OCI-LY7 (cell line): ENCODE data around the gene DIS3L. TPM values are rescaled to one million over a fixed set of nuclear protein-coding genes. Genes with fewer than 3 reads are reported as not detected.

Source experiments
- BruUV-seq: library from RNA; stranded (reverse); fragments of 400-500 nt; replicated peaks from 2 replicates; lab custom pipeline; 2021; lab: Mats Ljungman, UMichigan
- CTCF ChIA-PET: fragments of 300-600 bp; sonication (Branson Sonifier 250); formaldehyde crosslinking; loops from one replicate; lab custom pipeline; 2022; ENCODE audit warnings: antibody characterized with exemption; ENCODE audit not compliant: unreplicated experiment; lab: Charles Lee
- POLR2A ChIA-PET: fragments of 300-600 bp; sonication (Branson Sonifier 250); formaldehyde crosslinking; loops from one replicate; lab custom pipeline; 2022; ENCODE audit warnings: antibody characterized with exemption; lab: Charles Lee
- DNase-seq: peaks from one replicate; pipeline ENCODE4 v3.0.0-alpha.2; 2015; ENCODE audit warnings: low spot score
- H2AFZ ChIP-seq: fragments of 200-600 bp; sonication (generic), shearing (Covaris generic); 2 replicates; pipeline ENCODE4 v1.6.1; 2014; ENCODE audit warnings: mild to moderate bottlenecking, antibody characterized with exemption, low read length, moderate library complexity
- H3K27ac ChIP-seq: fragments of 200-600 bp; sonication (generic); 2 replicates; pipeline ENCODE4 v1.5.1; 2014; ENCODE audit warnings: mixed run types, low read depth, mild to moderate bottlenecking, moderate library complexity, low read length, inconsistent platforms; ENCODE audit not compliant: poor library complexity, severe bottlenecking
- H3K36me3 ChIP-seq: fragments of 200-600 bp; sonication (generic); 2 replicates; pipeline ENCODE4 v1.6.1; 2014; ENCODE audit warnings: mild to moderate bottlenecking, antibody characterized with exemption, low read length, moderate library complexity, mixed read lengths; ENCODE audit not compliant: insufficient read depth
- H3K4me1 ChIP-seq: fragments of 200-600 bp; sonication (generic); 2 replicates; pipeline ENCODE4 v1.5.1; 2014; ENCODE audit warnings: mild to moderate bottlenecking, low read length; ENCODE audit not compliant: insufficient read depth, poor library complexity, severe bottlenecking
- H3K4me2 ChIP-seq: fragments of 200-600 bp; sonication (generic); 2 replicates; pipeline ENCODE4 v1.6.1; 2014; ENCODE audit warnings: mild to moderate bottlenecking, low read length
- H3K4me3 ChIP-seq: fragments of 200-600 bp; sonication (generic); 2 replicates; pipeline ENCODE4 v1.5.1; 2014; ENCODE audit warnings: mild to moderate bottlenecking, low read depth, low read length; ENCODE audit not compliant: poor library complexity, severe bottlenecking
- H3K79me2 ChIP-seq: fragments of 200-600 bp; sonication (generic); 2 replicates; pipeline ENCODE4 v1.6.1; 2016; ENCODE audit warnings: low read depth, mild to moderate bottlenecking, low read length, moderate library complexity, mixed read lengths; ENCODE audit not compliant: insufficient read depth
- H3K9me2 ChIP-seq: fragments of 200-600 bp; sonication (generic); 2 replicates; pipeline ENCODE4 v1.6.1; 2016; ENCODE audit warnings: mild to moderate bottlenecking, low read length, mixed read lengths; ENCODE audit not compliant: insufficient read depth
- H3K9me3 ChIP-seq: fragments of 200-600 bp; sonication (generic); 2 replicates; pipeline ENCODE4 v1.6.1; 2014; ENCODE audit warnings: mild to moderate bottlenecking, mixed run types, low read length, mixed read lengths
- H4K20me1 ChIP-seq: fragments of 200-600 bp; sonication (generic); 2 replicates; pipeline ENCODE4 v1.6.1; 2014; ENCODE audit warnings: mild to moderate bottlenecking, antibody characterized with exemption, low read length, moderate library complexity, mixed read lengths; ENCODE audit not compliant: insufficient read depth
- EZH2phosphoT487 ChIP-seq: fragments of 200-600 bp; sonication (generic); IDR thresholded peaks from 2 replicates; pipeline ENCODE4 v1.6.1; 2018; ENCODE audit warnings: low read depth, borderline replicate concordance, mild to moderate bottlenecking, mixed run types, antibody characterized with exemption, low read length, moderate library complexity, mixed read lengths
- intact Hi-C: fragments of 100-400 bp; cut with micrococcal nuclease; formaldehyde crosslinking; loops from one replicate; pipeline ENCODE4 v1.10.0; 2022; ENCODE audit not compliant: unreplicated experiment
- total RNA-seq, 2 experiments: library from RNA; depleted of rRNA in 1 of 2; stranded (reverse); fragments of >200 nt in 1 of 2; shearing (Covaris generic) in 1 of 2; gene quantifications; 2 replicates each; pipeline ENCODE4 v1.2.3, GENCODE V29; 2014 to 2022
- TF ChIP-seq, protein P1 (sequence below): fragments of 200-600 bp; sonication (generic); conservative IDR thresholded peaks from 2 replicates; pipeline ENCODE4 v1.5.1; 2014; ENCODE audit warnings: mild to moderate bottlenecking, antibody characterized with exemption, low read length, moderate library complexity, mixed read lengths

Gene DIS3L
- total RNA-seq, 2 experiments from 2014 or later = 33.9 to 67.6 TPM

DNA sequence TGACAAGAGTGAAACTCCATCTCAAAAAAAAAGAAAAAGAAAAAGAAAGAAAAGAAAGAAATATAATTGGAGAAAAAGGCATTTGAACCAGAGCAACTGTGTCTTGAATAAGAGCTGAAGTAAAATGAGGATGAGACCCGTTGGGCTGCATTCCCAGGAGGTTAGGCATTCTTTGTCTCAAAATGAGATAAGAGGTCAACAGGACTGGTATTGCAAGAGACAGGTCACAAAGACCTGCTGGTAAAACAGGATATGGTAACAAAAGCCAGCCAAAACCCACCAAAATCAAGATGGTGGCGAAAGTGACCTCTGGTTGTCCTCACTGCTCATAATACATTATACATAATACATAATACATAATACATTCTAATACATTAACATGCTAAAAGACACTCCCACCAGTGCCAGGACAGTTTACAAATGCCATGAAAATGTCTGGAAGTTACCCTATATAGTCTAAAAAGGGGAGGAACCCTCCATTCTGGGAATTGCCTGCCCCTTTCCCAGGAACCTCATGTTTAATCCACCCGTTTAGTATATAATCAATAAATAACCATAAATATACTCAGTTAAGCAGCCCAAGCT is 71.7 kb downstream of the DIS3L start:
- ChIA-PET POLR2A (no interaction called here), CTCF (no interaction called here)
- no peaks in the 10 kb centered on the region for H3K36me3 ChIP-seq
- no peaks in the 10 kb centered on the region for H4K20me1 ChIP-seq
- H3K9me3 ChIP-seq = no peaks in the 10 kb centered on the region
- H3K4me1 ChIP-seq = peaks cover 28% of the 10 kb centered on the region
- no peak overlapping the region for H3K4me3 ChIP-seq
- H3K4me2 ChIP-seq = no peak overlapping the region
- no peak overlapping the region for H3K27ac ChIP-seq
- no TSS peak for BruUV-seq
- intact Hi-C loops = no loop called here
- no peaks in the 10 kb centered on the region for H3K9me2 ChIP-seq
- TF ChIP-seq, protein P1, sequence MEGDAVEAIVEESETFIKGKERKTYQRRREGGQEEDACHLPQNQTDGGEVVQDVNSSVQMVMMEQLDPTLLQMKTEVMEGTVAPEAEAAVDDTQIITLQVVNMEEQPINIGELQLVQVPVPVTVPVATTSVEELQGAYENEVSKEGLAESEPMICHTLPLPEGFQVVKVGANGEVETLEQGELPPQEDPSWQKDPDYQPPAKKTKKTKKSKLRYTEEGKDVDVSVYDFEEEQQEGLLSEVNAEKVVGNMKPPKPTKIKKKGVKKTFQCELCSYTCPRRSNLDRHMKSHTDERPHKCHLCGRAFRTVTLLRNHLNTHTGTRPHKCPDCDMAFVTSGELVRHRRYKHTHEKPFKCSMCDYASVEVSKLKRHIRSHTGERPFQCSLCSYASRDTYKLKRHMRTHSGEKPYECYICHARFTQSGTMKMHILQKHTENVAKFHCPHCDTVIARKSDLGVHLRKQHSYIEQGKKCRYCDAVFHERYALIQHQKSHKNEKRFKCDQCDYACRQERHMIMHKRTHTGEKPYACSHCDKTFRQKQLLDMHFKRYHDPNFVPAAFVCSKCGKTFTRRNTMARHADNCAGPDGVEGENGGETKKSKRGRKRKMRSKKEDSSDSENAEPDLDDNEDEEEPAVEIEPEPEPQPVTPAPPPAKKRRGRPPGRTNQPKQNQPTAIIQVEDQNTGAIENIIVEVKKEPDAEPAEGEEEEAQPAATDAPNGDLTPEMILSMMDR = no peak
- TF ChIP-seq EZH2phosphoT487 = no peak
- H3K79me2 ChIP-seq = no peaks in the 10 kb centered on the region
- no peak overlapping the region for H2AFZ ChIP-seq
- DNase-seq = no peak

DNA sequence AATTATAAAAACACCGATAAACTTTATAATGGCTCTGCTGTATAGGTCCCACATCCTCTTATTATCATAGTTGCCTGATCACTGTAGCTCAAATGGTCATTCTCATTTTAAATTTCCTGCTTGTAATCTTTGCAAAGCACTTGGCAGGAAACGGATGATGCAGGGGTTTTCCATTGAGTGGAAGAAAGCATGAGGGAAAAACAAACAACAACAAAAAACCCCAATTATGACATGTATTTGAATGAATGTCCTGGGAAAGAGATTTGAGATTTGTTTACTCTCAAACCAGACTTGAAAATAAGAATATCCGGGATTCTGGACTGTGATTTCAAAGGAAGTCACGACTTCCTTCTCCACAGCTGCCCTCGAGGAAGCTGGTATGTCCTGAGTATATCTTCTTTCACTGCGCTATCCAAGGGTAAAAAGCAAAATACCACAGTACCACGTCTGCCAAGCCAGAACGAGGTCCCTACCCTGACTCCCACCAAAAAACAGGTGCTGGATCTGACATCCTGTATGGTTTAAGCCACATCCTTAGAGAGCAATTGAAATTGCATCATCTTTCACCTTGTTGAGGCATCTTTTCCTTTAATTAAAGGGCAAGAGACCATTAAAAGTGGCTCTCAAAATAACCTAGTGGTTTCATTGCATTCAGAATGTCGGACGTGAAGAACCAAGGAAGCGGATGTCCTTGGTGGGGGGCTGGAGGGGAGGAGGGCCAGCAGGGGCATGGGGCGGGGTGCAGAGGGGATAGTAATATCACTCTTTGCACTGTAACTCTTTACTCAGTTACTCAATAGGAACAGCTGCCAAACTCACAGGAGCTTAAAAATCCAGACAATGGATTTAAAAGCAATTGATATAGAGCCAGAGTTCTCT is 76.6 kb downstream of the DIS3L start:
- H3K4me1 ChIP-seq = peaks cover 36% of the 10 kb centered on the region
- no peaks in the 10 kb centered on the region for H3K36me3 ChIP-seq
- ChIA-PET POLR2A (interaction anchor here (0.7 to 1.5 kb wide), 4 partner anchors 12 to 16 kb away, joined by 3 to 6 read pairs (median 3); no protein-coding TSS in a partner anchor), CTCF (interaction anchor here (0.6 to 1.2 kb wide), 2 partner anchors 9 to 13 kb away, joined by 3 read pairs; partner anchors contain the start of gene TIPIN)
- DNase-seq = peak; percentile 82
- no peaks in the 10 kb centered on the region for H3K79me2 ChIP-seq
- peak overlapping the region; percentile 73 for H3K4me2 ChIP-seq
- peak overlapping the region; percentile 80 for H2AFZ ChIP-seq
- H3K9me3 ChIP-seq = no peaks in the 10 kb centered on the region
- TSS peak; percentile 97 for BruUV-seq
- H3K9me2 ChIP-seq = no peaks in the 10 kb centered on the region
- H3K27ac ChIP-seq = peak overlapping the region; percentile 78
- H4K20me1 ChIP-seq = no peaks in the 10 kb centered on the region
- H3K4me3 ChIP-seq = peak overlapping the region; percentile 58
- intact Hi-C loops = loop anchor here (1.0 to 5.0 kb wide), 3 partner anchors 13 to 127 kb away; partner anchors contain the start of genes MAP2K1, SNAPC5 and TIPIN
- TF ChIP-seq, protein P1 = no peak
- TF ChIP-seq EZH2phosphoT487 = no peak
